ENCODE results near the gene GNAZ.

GRCh38 chr22:23145878-23146470 is 75.7 kb downstream of the GNAZ start:
- TF ChIP-seq CTCF (IDR thresholded peaks at IDR 0.05; ENCODE audit: poor library complexity, severe bottlenecking) (no peak), EZH2 (IDR thresholded peaks at IDR 0.05; ENCODE audit: borderline replicate concordance, insufficient read depth, low read length, poor library complexity, severe bottlenecking) (no peak), REST (IDR thresholded peaks at IDR 0.05; ENCODE audit: borderline replicate concordance) (no peak), EP300 (conservative IDR thresholded peaks at IDR 0.05; ENCODE audit: poor library complexity, severe bottlenecking) (no peak)
